Endodermal cell (in vitro differentiated cells): ENCODE data around the gene MACROD2. TPM values are rescaled to one million over a fixed set of nuclear protein-coding genes. Genes with fewer than 3 reads are reported as not detected.
"Not testable (repeated sequence)": the region's sequence is repeated elsewhere in the genome, so short reads cannot be mapped to it uniquely, and the experiment has no call there.

Experiments used
- DNase-seq: peaks from one replicate; pipeline ENCODE4 v3.0.0-alpha.2; 2017
- H3K27ac ChIP-seq: 2 replicates; pipeline ENCODE4 v1.5.1; 2013; ENCODE audit warnings: mild to moderate bottlenecking, low read depth, low read length, moderate library complexity
- H3K27me3 ChIP-seq: 2 replicates; pipeline ENCODE4 v1.6.1; 2013; ENCODE audit warnings: mild to moderate bottlenecking, low read length, moderate library complexity; ENCODE audit not compliant: insufficient read depth, control insufficient read depth, poor library complexity, severe bottlenecking
- H3K36me3 ChIP-seq: 2 replicates; pipeline ENCODE4 v1.7.0; 2013; ENCODE audit warnings: mild to moderate bottlenecking, low read length, moderate library complexity; ENCODE audit not compliant: control insufficient read depth, insufficient read depth
- H3K4me1 ChIP-seq: one replicate; pipeline ENCODE4 v1.7.0; 2013; ENCODE audit warnings: low read length; ENCODE audit not compliant: control insufficient read depth, insufficient read depth
- H3K4me3 ChIP-seq: 2 replicates; pipeline ENCODE4 v1.5.1; 2013; ENCODE audit warnings: mild to moderate bottlenecking, low read length, moderate library complexity
- H3K9ac ChIP-seq: 2 replicates; pipeline ENCODE4 v1.6.1; 2013; ENCODE audit warnings: mild to moderate bottlenecking, low read length, moderate library complexity; ENCODE audit not compliant: poor library complexity, severe bottlenecking; ENCODE audit errors: extremely low read depth
- H3K9me3 ChIP-seq: 2 replicates; pipeline ENCODE4 v1.6.1; 2013; ENCODE audit warnings: mild to moderate bottlenecking, low read length, moderate library complexity; ENCODE audit not compliant: control insufficient read depth
- H3K27ac Mint-ChIP-seq: 2 replicates; pipeline ENCODE4 v1.8.0; 2020; ENCODE audit warnings: mixed read lengths
- H3K27me3 Mint-ChIP-seq: 2 replicates; pipeline ENCODE4 v1.8.0; 2021; ENCODE audit warnings: mild to moderate bottlenecking, mixed read lengths; ENCODE audit not compliant: insufficient read depth
- H3K36me3 Mint-ChIP-seq: 2 replicates; pipeline ENCODE4 v1.8.0; 2020; ENCODE audit warnings: low read depth, mixed read lengths
- H3K4me1 Mint-ChIP-seq: 2 replicates; pipeline ENCODE4 v1.8.0; 2020; ENCODE audit warnings: mixed read lengths
- H3K4me3 Mint-ChIP-seq: 2 replicates; pipeline ENCODE4 v1.8.0; 2020; ENCODE audit warnings: mild to moderate bottlenecking, moderate library complexity, mixed read lengths
- H3K9me3 Mint-ChIP-seq: 2 replicates; pipeline ENCODE4 v1.8.0; 2020; ENCODE audit warnings: mild to moderate bottlenecking, mixed read lengths
- WGBS, 2 experiments: methylation state at CpG; one replicate each; pipeline versions ENCODE4 v1.1.5 to v1.1.7; 2013; ENCODE audit warnings: missing lambda C conversion rate in 2 of 2, mixed read lengths in 1 of 2; ENCODE audit not compliant: insufficient coverage in 1 of 2, insufficient read length in 1 of 2; 5-methylcytosine and 5-hydroxymethylcytosine counted together
- total RNA-seq, 2 donors: library from RNA; stranded (reverse); fragmentation: NEBNext Ultra II Directional in 1 of 2; extraction: Animal tissue kit (Norgen Biotek cat#: 25700) in 1 of 2; gene quantifications; 2 replicates in 1 of 2; 3 replicates in 1 of 2; pipeline ENCODE4 v1.2.1, GENCODE V29; 2021
- TF ChIP-seq, protein P1 (sequence below): fragments of 200-600 bp; sonication (generic); conservative IDR thresholded peaks from 2 replicates; pipeline ENCODE4 v1.5.0; 2021; ENCODE audit warnings: antibody characterized with exemption, mild to moderate bottlenecking

MACROD2 gene
- total RNA-seq, 2 donors from 2014 or later = 2.3 to 4.8 TPM

- Histone ChIP-seq H3K9me3 (no peaks in the 10 kb centered on the region), H3K36me3 (no peaks in the 10 kb centered on the region), H3K27ac (no peak overlapping the region), H3K4me3 (no peak overlapping the region), H3K4me1 (peaks cover 5% of the 10 kb centered on the region), H3K27me3 (peaks cover 19% of the 10 kb centered on the region), H3K9ac (no peak overlapping the region)
- Mint-ChIP-seq H3K9me3 (no peaks in the 10 kb centered on the region), H3K27me3 (peaks cover 12% of the 10 kb centered on the region), H3K27ac (no peak overlapping the region), H3K4me3 (no peak overlapping the region), H3K4me1 (peaks cover 6% of the 10 kb centered on the region), H3K36me3 (no peaks in the 10 kb centered on the region)
- no peak for DNase-seq
- TF ChIP-seq, protein P1, sequence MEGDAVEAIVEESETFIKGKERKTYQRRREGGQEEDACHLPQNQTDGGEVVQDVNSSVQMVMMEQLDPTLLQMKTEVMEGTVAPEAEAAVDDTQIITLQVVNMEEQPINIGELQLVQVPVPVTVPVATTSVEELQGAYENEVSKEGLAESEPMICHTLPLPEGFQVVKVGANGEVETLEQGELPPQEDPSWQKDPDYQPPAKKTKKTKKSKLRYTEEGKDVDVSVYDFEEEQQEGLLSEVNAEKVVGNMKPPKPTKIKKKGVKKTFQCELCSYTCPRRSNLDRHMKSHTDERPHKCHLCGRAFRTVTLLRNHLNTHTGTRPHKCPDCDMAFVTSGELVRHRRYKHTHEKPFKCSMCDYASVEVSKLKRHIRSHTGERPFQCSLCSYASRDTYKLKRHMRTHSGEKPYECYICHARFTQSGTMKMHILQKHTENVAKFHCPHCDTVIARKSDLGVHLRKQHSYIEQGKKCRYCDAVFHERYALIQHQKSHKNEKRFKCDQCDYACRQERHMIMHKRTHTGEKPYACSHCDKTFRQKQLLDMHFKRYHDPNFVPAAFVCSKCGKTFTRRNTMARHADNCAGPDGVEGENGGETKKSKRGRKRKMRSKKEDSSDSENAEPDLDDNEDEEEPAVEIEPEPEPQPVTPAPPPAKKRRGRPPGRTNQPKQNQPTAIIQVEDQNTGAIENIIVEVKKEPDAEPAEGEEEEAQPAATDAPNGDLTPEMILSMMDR = no peak
- WGBS, 2 experiments = 100% methylated on average over 1 of the region's 1 CpG; no CpG with 5 or more reads in 1 of the 2 experiments
These were observed 930.0 kb downstream of the MACROD2 start for GRCh38 chr20:14925300-14925699.

GRCh38 chr20:14926436-14926835, 931.1 kb downstream of the MACROD2 start:
- H3K27ac ChIP-seq, H3K4me3 Mint-ChIP-seq, H3K36me3 ChIP-seq, H3K4me3 ChIP-seq, H3K27ac Mint-ChIP-seq, DNase-seq, H3K4me1 Mint-ChIP-seq, H3K27me3 ChIP-seq, H3K9me3 Mint-ChIP-seq, H3K4me1 ChIP-seq, H3K36me3 Mint-ChIP-seq, H3K9me3 ChIP-seq, H3K27me3 Mint-ChIP-seq, H3K9ac ChIP-seq: not testable (repeated sequence)
- WGBS, 2 experiments = 100% methylated on average over 1 to 2 of the region's 2 CpGs

DNA sequence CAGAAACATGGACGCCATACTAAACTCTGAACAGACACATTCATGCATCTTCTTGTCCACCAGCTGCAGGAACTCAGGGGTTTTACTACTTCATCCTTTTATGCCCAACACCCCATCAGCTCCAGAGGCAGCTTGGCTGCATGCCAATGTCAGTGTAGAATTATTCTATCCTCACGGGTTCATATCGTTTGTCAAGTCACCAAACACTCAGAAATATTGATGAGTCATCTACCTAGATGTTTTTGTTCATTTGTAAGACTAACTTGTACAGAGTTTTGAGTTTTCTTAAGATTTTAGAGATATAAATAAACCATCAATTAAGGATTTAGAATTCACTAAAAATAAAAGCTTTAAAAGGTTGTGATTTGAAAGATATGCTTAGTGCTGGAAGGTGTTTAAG, 932.8 kb downstream of the MACROD2 start:
- Mint-ChIP-seq H3K9me3 (no peaks in the 10 kb centered on the region), H3K4me3 (no peak overlapping the region), H3K36me3 (no peaks in the 10 kb centered on the region), H3K4me1 (peaks cover 4% of the 10 kb centered on the region), H3K27ac (no peak overlapping the region), H3K27me3 (no peaks in the 10 kb centered on the region)
- no peaks in the 10 kb centered on the region for H3K27me3 ChIP-seq
- no peaks in the 10 kb centered on the region for H3K9me3 ChIP-seq
- TF ChIP-seq, protein P1 = no peak
- H3K9ac ChIP-seq = no peak overlapping the region
- DNase-seq = no peak
- peaks cover 2% of the 10 kb centered on the region for H3K4me1 ChIP-seq
- H3K36me3 ChIP-seq = no peaks in the 10 kb centered on the region
- no peak overlapping the region for H3K4me3 ChIP-seq
- H3K27ac ChIP-seq = no peak overlapping the region
- 75 to 86% methylated on average over 1 to 3 of the region's 3 CpGs for WGBS, 2 experiments

DNA sequence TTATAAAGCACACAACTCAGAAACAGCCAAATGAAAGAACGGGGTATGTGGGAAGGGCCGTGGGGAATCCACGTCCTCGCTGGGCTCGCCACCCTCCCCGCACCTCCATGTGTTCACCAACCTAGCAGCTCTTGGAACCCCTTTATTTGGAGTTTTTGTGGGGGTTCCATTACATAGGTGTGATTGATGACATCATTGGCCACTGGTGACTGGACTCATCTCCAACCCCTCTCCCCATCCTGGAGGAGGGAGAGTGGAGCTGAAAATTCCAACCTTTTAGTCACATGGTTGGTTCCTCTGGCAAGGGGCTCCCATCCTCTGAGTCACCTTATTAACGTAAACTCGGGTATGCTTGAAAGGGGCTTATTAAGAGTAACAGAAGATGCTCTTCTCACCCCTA, 934.1 kb downstream of the MACROD2 start:
- Histone ChIP-seq H3K27me3 (no peaks in the 10 kb centered on the region), H3K36me3 (no peaks in the 10 kb centered on the region), H3K9ac (no peak overlapping the region), H3K4me3 (no peak overlapping the region), H3K27ac (no peak overlapping the region), H3K4me1 (no peaks in the 10 kb centered on the region), H3K9me3 (no peaks in the 10 kb centered on the region)
- H3K4me1 Mint-ChIP-seq = no peaks in the 10 kb centered on the region
- H3K27ac Mint-ChIP-seq = no peak overlapping the region
- TF ChIP-seq, protein P1 = no peak
- H3K36me3 Mint-ChIP-seq = no peaks in the 10 kb centered on the region
- 96 to 97% methylated on average over 2 to 8 of the region's 8 CpGs for WGBS, 2 experiments
- H3K4me3 Mint-ChIP-seq = no peak overlapping the region
- no peak for DNase-seq
- H3K9me3 Mint-ChIP-seq = no peaks in the 10 kb centered on the region
- H3K27me3 Mint-ChIP-seq = no peaks in the 10 kb centered on the region
